Measurements from ENCODE around the gene NFIA.

NFIA gene

DNA sequence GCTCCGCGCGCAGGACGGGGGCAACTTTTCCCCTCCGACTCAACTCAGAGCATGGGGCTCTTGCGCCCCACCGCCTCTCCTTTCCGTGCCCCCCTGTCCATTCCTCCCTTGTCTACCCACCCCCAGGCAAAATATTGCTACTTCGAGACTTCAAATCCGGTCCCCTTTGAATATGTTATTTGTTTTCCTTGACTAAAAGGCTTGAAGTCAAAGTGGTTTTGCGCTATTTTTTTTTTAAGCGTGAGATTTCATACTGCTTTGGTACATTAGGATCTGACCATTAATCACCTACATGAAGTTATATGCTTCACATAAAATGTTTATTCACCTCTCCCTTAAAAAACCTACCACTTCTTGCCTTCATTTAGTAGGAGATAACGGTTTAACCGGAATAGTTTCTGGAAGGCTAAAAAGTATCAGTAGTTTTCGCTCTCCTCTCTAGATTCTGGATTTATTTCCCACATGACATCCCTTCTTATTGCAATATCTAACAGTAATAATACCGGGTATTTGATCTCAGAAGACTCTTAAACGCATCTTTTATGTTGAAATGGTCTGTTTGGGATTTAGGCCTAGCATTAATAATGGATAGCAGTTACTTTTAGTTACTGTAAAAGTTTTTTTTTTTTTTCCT is 1.6 kb downstream of the NFIA start:
- peak overlapping the region; percentile 57 for H2AFZ ChIP-seq (ENCODE audit: low read depth, low read length)
- no peaks in the 10 kb centered on the region for H3K9me3 ChIP-seq (ENCODE audit: low read length)
- H3K36me3 ChIP-seq (ENCODE audit: insufficient read depth, low read length), result no peaks in the 10 kb centered on the region
- H3K4me1 ChIP-seq (ENCODE audit: insufficient read depth, low read length), result peaks cover 11% of the 10 kb centered on the region
- H3K27me3 ChIP-seq (ENCODE audit: insufficient read depth, low read length), result peaks cover 74% of the 10 kb centered on the region
- no peak overlapping the region for H3K4me3 ChIP-seq (ENCODE audit: low read length)

DNA sequence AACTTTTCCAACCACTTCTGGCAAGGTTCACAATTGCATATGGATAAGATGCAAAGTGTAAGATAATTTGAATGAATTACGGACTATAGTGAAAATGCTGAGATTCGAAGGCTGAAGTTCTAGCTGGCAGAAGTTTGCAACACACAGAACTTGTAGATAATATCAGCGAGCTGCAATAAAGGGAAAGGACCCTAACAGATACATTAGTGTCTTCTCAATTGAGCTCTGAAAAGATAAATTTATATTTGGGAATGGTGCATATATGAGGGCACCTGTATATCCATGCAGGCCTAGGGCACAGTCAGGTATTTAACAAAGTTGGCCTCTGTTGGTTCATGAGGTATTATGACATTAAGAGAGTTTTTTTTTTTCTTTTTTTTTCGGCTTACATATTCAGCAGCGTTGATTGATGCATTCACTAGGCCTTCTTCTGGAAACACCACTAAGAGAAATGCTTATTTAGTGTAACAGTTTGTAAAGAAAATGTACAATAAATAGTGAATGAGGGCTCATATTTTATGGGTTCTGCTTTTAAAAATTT is 2.2 kb downstream of the NFIA start:
- no peaks in the 10 kb centered on the region for H3K9me3 ChIP-seq (ENCODE audit: low read length)
- H3K27me3 ChIP-seq (ENCODE audit: insufficient read depth, low read length), result peaks cover 69% of the 10 kb centered on the region
- no peak overlapping the region for H2AFZ ChIP-seq (ENCODE audit: low read depth, low read length)
- peaks cover 11% of the 10 kb centered on the region for H3K4me1 ChIP-seq (ENCODE audit: insufficient read depth, low read length)
- H3K4me3 ChIP-seq (ENCODE audit: low read length), result no peak overlapping the region
- H3K36me3 ChIP-seq (ENCODE audit: insufficient read depth, low read length), result no peaks in the 10 kb centered on the region

DNA sequence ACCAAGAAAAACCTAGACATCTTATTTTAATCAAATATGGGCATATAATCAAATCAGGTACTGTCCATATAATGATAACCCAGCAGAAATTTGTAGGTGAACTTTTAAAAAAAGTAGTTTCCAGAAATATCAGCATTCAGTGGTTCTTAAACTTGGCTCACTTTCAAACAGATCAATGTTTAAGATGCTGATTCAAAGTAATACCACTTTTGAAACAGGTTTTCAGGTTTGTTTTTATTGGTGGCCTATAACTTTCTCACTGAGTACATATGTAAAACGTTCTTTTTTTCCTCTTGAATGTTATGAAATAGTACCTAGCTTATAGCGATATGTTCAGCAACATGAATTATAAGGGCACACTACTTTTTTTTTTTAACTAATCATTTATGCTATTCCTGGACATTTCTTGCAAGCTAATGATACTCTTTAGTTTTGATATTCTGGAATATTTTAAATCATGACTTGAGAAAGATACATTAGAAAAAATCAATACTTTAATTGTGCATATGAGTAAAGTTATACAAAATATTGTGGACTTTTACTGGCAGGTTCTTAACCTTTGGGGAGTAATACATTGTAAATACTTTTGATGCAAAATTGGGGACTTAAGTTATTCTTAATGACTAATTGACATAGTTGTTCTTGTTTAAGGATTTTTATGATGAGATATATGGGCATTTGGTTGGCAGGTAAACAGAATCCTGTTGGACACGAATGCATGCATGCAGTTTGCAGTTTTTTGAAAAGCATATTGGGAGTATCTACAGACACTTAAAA is 3.0 kb downstream of the NFIA start:
- Histone ChIP-seq H3K36me3 (ENCODE audit: insufficient read depth, low read length) (no peaks in the 10 kb centered on the region), H3K27me3 (ENCODE audit: insufficient read depth, low read length) (peaks cover 60% of the 10 kb centered on the region), H3K4me1 (ENCODE audit: insufficient read depth, low read length) (peaks cover 11% of the 10 kb centered on the region), H3K9me3 (ENCODE audit: low read length) (no peaks in the 10 kb centered on the region), H3K4me3 (ENCODE audit: low read length) (no peak overlapping the region), H2AFZ (ENCODE audit: low read depth, low read length) (no peak overlapping the region)

DNA sequence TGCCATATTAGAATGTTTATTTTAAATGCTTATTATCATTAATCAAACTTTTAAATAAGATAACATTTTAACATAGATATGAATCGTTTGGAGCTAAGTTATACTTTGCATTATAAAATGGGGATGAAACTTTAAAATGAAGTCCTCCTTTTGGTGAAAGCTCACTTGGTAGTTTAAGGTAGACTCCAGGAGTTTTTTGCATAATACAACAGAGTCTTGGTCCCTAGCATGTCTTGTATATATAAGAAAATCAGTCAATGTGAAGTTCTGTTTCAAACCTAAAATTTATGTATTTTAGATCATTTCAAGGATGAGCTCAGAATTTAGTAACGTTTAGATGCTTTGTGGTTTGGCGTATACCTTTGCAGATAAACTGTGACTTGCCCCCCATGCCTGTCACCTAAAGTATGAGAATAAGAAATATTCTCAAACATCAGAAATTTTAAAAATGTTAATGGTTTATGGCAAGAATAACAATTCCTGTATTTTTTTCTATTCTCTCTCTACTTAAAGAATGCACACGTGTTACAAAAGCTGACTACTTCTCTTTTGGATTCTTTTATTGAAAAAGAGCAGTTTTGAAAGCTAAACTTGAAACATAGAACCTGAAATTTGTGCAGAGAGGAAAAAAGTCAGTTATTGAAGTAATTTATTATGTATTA is 3.8 kb downstream of the NFIA start:
- peaks cover 53% of the 10 kb centered on the region for H3K27me3 ChIP-seq (ENCODE audit: insufficient read depth, low read length)
- no peak overlapping the region for H2AFZ ChIP-seq (ENCODE audit: low read depth, low read length)
- no peaks in the 10 kb centered on the region for H3K36me3 ChIP-seq (ENCODE audit: insufficient read depth, low read length)
- peaks cover 11% of the 10 kb centered on the region for H3K4me1 ChIP-seq (ENCODE audit: insufficient read depth, low read length)
- H3K4me3 ChIP-seq (ENCODE audit: low read length), result no peak overlapping the region
- no peaks in the 10 kb centered on the region for H3K9me3 ChIP-seq (ENCODE audit: low read length)

DNA sequence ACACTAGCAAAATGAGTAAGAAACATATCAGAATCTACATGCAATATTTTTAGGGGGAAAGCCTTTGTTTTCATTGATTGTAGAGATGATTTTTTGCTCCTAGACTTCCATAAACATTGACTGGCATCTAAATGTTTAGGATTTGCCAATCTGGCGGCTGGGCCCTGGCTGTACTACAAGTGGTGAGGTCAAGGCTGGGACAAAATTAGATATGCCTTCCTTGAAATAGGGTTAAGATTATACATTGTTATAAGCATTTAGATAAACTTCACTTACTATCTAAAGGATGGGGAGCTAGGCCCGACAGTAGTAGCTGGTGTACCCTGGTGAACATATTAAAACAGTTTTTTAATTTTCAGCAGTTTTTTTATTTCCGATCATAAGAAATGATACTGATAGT is 5.2 kb downstream of the NFIA start:
- Histone ChIP-seq H3K36me3 (ENCODE audit: insufficient read depth, low read length) (no peaks in the 10 kb centered on the region), H2AFZ (ENCODE audit: low read depth, low read length) (no peak overlapping the region), H3K4me3 (ENCODE audit: low read length) (no peak overlapping the region), H3K4me1 (ENCODE audit: insufficient read depth, low read length) (peaks cover 5% of the 10 kb centered on the region), H3K27me3 (ENCODE audit: insufficient read depth, low read length) (peaks cover 42% of the 10 kb centered on the region), H3K9me3 (ENCODE audit: low read length) (no peaks in the 10 kb centered on the region)

DNA sequence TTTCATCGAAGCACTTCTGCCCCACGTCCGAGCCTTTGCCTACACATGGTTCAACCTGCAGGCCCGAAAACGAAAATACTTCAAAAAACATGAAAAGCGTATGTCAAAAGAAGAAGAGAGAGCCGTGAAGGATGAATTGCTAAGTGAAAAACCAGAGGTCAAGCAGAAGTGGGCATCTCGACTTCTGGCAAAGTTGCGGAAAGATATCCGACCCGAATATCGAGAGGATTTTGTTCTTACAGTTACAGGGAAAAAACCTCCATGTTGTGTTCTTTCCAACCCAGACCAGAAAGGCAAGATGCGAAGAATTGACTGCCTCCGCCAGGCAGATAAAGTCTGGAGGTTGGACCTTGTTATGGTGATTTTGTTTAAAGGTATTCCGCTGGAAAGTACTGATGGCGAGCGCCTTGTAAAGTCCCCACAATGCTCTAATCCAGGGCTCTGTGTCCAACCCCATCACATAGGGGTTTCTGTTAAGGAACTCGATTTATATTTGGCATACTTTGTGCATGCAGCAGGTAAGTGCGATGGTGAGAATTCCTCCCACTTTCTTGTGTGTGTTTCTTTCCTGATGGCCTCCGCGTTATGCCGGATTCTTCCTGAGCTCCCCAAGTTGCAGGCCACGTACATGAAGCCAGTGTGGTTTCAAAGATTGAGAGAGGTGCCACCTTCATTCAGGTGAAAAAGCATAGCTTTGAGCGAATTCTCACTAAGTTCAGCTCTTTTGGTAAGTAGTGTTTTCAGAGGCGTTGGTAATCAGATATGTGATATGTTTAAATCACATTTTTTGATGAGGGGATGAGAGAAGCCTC is 6.0 kb downstream of the NFIA start:
- no peaks in the 10 kb centered on the region for H3K4me1 ChIP-seq (ENCODE audit: insufficient read depth, low read length)
- no peaks in the 10 kb centered on the region for H3K36me3 ChIP-seq (ENCODE audit: insufficient read depth, low read length)
- peaks cover 35% of the 10 kb centered on the region for H3K27me3 ChIP-seq (ENCODE audit: insufficient read depth, low read length)
- H3K9me3 ChIP-seq (ENCODE audit: low read length), result no peaks in the 10 kb centered on the region
- H3K4me3 ChIP-seq (ENCODE audit: low read length), result no peak overlapping the region
- H2AFZ ChIP-seq (ENCODE audit: low read depth, low read length), result no peak overlapping the region

DNA sequence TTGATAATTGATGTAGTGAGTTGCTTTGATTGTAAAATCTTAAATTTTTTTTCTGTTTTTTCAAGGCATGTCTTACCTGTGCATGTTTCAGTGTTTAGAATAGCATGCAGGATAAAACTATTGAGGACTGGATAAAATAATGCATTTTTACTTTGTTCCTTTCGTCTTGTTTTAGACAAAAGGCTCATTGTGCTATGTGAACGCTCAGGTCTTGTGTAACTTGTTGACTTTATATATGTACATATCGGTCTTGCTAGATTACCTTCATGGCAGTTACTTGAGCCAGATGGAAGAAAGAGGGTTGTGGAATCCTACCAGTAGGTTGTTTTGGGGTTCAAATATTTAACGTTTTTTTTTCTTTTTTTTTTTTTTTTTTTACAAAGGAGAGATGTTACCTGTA is 7.0 kb downstream of the NFIA start:
- Histone ChIP-seq H2AFZ (ENCODE audit: low read depth, low read length) (no peak overlapping the region), H3K36me3 (ENCODE audit: insufficient read depth, low read length) (no peaks in the 10 kb centered on the region), H3K27me3 (ENCODE audit: insufficient read depth, low read length) (peaks cover 26% of the 10 kb centered on the region), H3K4me1 (ENCODE audit: insufficient read depth, low read length) (no peaks in the 10 kb centered on the region), H3K9me3 (ENCODE audit: low read length) (no peaks in the 10 kb centered on the region), H3K4me3 (ENCODE audit: low read length) (no peak overlapping the region)

DNA sequence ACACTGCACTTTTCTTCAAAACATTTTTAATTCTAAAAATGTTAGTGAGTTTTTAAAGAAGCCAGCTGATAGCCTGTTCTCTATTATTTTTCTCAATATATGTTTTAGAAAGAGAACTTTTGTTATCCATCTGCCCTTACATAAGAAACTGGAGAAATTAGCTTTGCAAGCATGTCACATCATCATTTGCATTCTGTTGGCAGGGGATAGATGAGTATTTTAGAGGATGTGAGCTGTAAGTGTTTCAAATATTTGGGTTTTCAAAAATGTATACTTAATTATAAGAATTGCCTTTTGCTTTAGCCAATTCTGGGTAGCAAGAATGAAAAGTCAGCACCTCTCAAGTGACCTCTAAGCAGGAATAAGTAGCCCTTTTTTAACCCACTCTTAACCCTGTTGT is 7.4 kb downstream of the NFIA start:
- Histone ChIP-seq H2AFZ (ENCODE audit: low read depth, low read length) (no peak overlapping the region), H3K36me3 (ENCODE audit: insufficient read depth, low read length) (no peaks in the 10 kb centered on the region), H3K27me3 (ENCODE audit: insufficient read depth, low read length) (peaks cover 22% of the 10 kb centered on the region), H3K4me1 (ENCODE audit: insufficient read depth, low read length) (no peaks in the 10 kb centered on the region), H3K9me3 (ENCODE audit: low read length) (no peaks in the 10 kb centered on the region), H3K4me3 (ENCODE audit: low read length) (no peak overlapping the region)

DNA sequence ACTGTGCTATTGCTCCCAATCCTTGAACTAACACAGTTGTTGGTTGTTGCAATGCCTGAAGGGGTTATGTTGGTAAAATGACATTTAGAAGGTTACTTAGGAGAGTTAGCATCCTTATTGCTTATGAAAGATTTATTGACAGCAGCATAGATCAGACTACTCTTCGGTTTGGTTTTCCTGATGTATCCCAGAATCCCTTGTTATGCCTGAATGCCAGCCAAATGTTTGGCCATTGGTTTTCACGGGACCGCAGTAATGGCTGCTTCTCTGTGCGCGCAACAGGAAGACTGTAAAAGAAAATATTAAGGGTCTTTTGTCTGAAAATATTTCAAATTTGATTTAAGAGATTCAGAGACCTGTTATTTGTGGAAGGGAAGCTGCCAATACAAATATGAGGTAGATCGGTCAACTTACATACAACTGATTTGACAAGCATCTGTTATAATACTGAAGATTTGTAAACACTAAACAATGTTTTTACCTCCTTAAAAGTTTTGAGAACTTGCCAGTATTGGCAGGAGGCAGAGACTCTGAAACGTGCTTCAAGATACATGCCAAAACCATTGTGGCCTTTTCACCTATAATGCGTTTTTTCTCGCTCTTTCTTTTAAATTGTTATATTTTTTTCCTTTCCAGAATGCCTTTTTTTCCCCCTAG is 8.3 kb downstream of the NFIA start:
- Histone ChIP-seq H3K4me3 (ENCODE audit: low read length) (no peak overlapping the region), H3K9me3 (ENCODE audit: low read length) (no peaks in the 10 kb centered on the region), H3K27me3 (ENCODE audit: insufficient read depth, low read length) (peaks cover 16% of the 10 kb centered on the region), H3K4me1 (ENCODE audit: insufficient read depth, low read length) (no peaks in the 10 kb centered on the region), H2AFZ (ENCODE audit: low read depth, low read length) (no peak overlapping the region), H3K36me3 (ENCODE audit: insufficient read depth, low read length) (no peaks in the 10 kb centered on the region)

DNA sequence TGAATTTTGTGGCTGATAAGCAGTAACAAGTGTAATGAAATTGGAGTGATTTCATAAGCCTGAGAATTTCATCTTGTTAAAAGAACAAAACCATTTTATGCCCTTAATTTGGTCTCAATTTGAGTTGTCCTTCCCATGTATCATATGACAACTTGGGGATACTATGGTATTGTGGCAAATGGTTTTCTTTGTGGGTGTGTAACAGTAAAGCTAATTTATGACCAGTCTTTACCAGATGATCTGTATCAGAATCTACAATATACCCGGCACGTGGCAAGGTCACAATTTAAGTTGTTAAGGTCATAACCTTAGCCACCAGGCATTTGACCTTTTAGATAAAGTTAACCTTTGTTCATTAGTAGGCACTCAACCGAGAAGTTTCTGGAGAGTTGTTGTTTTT is 9.1 kb downstream of the NFIA start:
- Histone ChIP-seq H3K4me1 (ENCODE audit: insufficient read depth, low read length) (no peaks in the 10 kb centered on the region), H3K4me3 (ENCODE audit: low read length) (no peak overlapping the region), H2AFZ (ENCODE audit: low read depth, low read length) (no peak overlapping the region), H3K9me3 (ENCODE audit: low read length) (no peaks in the 10 kb centered on the region), H3K36me3 (ENCODE audit: insufficient read depth, low read length) (no peaks in the 10 kb centered on the region), H3K27me3 (ENCODE audit: insufficient read depth, low read length) (peaks cover 11% of the 10 kb centered on the region)

DNA sequence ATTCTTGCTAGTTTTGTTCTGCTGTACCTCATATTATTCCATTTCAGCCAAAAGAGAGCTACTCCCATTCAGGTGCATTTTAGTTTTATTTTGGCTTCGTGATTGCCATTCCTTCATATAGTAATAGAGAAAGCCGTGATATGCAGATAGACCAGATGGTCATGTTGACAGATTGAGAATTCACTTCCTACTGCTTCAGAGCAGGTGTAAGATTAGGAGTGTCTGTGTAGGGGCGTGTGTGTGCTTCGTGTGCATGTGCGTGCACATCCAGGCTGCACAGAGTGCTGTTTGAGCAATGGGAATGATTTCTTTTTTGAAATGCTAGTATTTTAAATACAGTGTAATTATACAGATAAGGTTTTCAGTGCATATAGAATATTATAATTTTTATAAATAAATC is 10.3 kb downstream of the NFIA start:
- H3K9me3 ChIP-seq (ENCODE audit: low read length), result no peaks in the 10 kb centered on the region
- H3K27me3 ChIP-seq (ENCODE audit: insufficient read depth, low read length), result peaks cover 11% of the 10 kb centered on the region
- H2AFZ ChIP-seq (ENCODE audit: low read depth, low read length), result no peak overlapping the region
- no peak overlapping the region for H3K4me3 ChIP-seq (ENCODE audit: low read length)
- no peaks in the 10 kb centered on the region for H3K36me3 ChIP-seq (ENCODE audit: insufficient read depth, low read length)
- no peaks in the 10 kb centered on the region for H3K4me1 ChIP-seq (ENCODE audit: insufficient read depth, low read length)

DNA sequence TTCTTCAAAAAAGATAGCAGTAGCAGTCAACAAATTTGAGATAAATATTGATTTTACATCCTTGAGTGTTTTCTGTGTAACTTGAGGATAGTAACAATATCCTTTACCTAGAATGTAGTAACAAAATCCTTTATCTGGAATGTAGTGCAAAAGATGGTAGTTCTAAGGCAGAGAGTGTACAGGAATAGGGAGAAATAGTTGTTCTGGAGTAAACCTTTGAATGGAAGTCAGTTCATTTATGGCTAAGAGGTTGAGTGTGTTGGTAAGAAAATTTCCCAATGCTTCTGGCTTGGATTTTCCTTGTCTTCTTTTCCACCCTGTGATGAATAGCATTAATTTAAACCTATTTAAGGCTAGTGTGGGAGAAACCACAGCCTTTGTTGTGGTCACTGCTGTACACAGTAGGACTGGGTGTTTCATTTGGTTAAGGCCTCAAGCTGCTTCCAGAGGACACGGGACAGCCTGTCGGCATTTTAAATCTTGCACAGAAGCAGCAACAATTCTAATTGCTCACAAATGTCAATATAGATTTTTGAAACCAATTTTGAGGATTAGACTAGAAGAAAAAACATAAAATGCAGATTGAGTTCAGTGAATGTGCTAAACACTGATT is 11.3 kb downstream of the NFIA start:
- H3K9me3 ChIP-seq (ENCODE audit: low read length), result no peaks in the 10 kb centered on the region
- no peak overlapping the region for H2AFZ ChIP-seq (ENCODE audit: low read depth, low read length)
- no peaks in the 10 kb centered on the region for H3K4me1 ChIP-seq (ENCODE audit: insufficient read depth, low read length)
- H3K36me3 ChIP-seq (ENCODE audit: insufficient read depth, low read length), result no peaks in the 10 kb centered on the region
- peaks cover 4% of the 10 kb centered on the region for H3K27me3 ChIP-seq (ENCODE audit: insufficient read depth, low read length)
- H3K4me3 ChIP-seq (ENCODE audit: low read length), result no peak overlapping the region
